Measurements from ENCODE around the gene IL4.

Gene IL4

DNA sequence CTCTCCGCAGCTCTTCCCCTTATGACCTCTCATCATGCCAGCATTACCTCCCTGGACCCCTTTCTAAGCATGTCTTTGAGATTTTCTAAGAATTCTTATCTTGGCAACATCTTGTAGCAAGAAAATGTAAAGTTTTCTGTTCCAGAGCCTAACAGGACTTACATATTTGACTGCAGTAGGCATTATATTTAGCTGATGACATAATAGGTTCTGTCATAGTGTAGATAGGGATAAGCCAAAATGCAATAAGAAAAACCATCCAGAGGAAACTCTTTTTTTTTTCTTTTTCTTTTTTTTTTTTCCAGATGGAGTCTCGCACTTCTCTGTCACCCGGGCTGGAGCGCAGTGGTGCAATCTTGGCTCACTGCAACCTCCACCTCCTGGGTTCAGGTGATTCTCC, 36.5 kb upstream of the IL4 start:
- no peak for DNase-seq (ENCODE audit: low read depth)
- TF ChIP-seq POLR2A (IDR thresholded peaks at IDR 0.05; ENCODE audit: extremely low read depth, insufficient read length) (no peak), MYC (IDR thresholded peaks at IDR 0.05; ENCODE audit: low read depth, low read length) (no peak)
- TF ChIP-seq, protein P1, sequence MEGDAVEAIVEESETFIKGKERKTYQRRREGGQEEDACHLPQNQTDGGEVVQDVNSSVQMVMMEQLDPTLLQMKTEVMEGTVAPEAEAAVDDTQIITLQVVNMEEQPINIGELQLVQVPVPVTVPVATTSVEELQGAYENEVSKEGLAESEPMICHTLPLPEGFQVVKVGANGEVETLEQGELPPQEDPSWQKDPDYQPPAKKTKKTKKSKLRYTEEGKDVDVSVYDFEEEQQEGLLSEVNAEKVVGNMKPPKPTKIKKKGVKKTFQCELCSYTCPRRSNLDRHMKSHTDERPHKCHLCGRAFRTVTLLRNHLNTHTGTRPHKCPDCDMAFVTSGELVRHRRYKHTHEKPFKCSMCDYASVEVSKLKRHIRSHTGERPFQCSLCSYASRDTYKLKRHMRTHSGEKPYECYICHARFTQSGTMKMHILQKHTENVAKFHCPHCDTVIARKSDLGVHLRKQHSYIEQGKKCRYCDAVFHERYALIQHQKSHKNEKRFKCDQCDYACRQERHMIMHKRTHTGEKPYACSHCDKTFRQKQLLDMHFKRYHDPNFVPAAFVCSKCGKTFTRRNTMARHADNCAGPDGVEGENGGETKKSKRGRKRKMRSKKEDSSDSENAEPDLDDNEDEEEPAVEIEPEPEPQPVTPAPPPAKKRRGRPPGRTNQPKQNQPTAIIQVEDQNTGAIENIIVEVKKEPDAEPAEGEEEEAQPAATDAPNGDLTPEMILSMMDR (IDR thresholded peaks at IDR 0.05; ENCODE audit: low read depth, low read length): no peak
- TF ChIP-seq, protein P2, sequence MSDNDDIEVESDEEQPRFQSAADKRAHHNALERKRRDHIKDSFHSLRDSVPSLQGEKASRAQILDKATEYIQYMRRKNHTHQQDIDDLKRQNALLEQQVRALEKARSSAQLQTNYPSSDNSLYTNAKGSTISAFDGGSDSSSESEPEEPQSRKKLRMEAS (IDR thresholded peaks at IDR 0.05; ENCODE audit: low read depth, low read length): no peak
- H3K4me3 ChIP-seq (ENCODE audit: low read depth, low read length): no peak overlapping the region

DNA sequence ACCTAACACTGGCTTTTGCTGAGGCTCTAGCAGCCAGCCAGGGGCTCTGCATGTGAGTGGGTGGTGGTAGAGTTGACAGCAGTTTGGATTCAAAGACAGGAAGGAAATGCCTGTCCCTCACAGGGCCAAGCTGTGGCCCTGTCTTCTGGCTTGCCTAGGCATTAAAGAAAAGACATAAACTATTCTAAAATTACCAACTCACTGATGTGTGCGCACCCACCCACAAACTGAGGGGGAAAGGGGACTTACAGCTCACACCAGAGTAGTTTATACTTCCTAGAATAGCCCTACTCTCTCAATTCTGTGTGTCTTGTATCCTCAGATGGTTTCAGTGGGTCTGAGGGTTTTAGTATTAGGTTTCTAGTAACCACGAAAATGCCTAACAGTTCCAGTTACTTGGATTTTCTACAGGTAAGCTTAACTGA, 34.1 kb upstream of the IL4 start:
- no peak overlapping the region for H3K4me3 ChIP-seq (ENCODE audit: low read depth, low read length)
- no peak for DNase-seq (ENCODE audit: low read depth)
- TF ChIP-seq POLR2A (IDR thresholded peaks at IDR 0.05; ENCODE audit: extremely low read depth, insufficient read length): no peak
- TF ChIP-seq, protein P1 (IDR thresholded peaks at IDR 0.05; ENCODE audit: low read depth, low read length): no peak
- TF ChIP-seq, protein P2 (IDR thresholded peaks at IDR 0.05; ENCODE audit: low read depth, low read length): no peak
- no peak for TF ChIP-seq MYC (IDR thresholded peaks at IDR 0.05; ENCODE audit: low read depth, low read length)

DNA sequence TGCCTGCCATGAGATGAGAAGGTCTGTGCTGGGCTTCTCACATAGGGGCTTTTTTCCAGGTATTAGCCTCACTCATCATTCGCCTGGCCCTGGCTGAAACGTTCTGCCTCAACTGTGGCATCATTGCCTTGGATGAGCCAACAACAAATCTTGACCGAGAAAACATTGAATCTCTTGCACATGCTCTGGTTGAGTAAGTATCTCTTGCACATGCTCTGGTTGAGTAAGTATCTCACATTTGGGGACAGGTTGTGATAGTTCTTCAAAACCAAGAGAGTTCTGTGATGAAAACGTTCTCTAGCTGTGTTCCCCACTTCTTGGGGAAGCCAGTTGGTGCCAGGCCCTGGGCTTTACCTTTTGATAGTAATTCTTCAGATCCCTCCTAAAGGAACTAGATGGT, 33.2 kb upstream of the IL4 start:
- H3K4me3 ChIP-seq (ENCODE audit: low read depth, low read length): no peak overlapping the region
- no peak for DNase-seq (ENCODE audit: low read depth)
- TF ChIP-seq, protein P1 (IDR thresholded peaks at IDR 0.05; ENCODE audit: low read depth, low read length): no peak
- TF ChIP-seq MYC (IDR thresholded peaks at IDR 0.05; ENCODE audit: low read depth, low read length): no peak
- TF ChIP-seq, protein P2 (IDR thresholded peaks at IDR 0.05; ENCODE audit: low read depth, low read length): no peak

DNA sequence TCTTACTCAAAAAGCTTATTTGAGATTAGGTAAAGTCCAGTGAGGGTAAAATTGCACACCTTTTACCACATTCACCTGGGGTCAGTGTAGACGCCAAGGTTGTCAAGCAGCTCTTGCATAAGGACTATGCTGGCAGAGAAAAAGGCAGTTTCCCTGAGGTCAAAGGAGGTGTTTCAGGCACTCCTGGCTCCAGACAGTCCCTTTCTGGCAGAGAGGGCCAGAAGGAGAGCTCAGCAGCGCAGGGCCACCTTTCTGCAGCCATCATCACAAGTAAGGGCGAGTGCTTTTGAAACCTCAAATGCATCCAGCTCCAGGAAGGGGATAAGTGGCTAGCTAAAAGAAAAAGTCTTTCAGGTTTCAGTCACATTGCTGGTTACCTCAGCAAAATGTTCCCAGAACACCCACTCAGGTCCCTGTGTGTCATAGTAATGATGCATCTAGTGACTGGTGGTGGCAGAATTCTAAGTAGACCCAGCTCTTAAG, 32.5 kb upstream of the IL4 start:
- TF ChIP-seq, protein P1 (IDR thresholded peaks at IDR 0.05; ENCODE audit: low read depth, low read length): no peak
- TF ChIP-seq MYC (IDR thresholded peaks at IDR 0.05; ENCODE audit: low read depth, low read length) (no peak), POLR2A (IDR thresholded peaks at IDR 0.05; ENCODE audit: extremely low read depth, insufficient read length) (no peak)
- TF ChIP-seq, protein P2 (IDR thresholded peaks at IDR 0.05; ENCODE audit: low read depth, low read length): no peak
- no peak overlapping the region for H3K4me3 ChIP-seq (ENCODE audit: low read depth, low read length)
- no peak for DNase-seq (ENCODE audit: low read depth)

DNA sequence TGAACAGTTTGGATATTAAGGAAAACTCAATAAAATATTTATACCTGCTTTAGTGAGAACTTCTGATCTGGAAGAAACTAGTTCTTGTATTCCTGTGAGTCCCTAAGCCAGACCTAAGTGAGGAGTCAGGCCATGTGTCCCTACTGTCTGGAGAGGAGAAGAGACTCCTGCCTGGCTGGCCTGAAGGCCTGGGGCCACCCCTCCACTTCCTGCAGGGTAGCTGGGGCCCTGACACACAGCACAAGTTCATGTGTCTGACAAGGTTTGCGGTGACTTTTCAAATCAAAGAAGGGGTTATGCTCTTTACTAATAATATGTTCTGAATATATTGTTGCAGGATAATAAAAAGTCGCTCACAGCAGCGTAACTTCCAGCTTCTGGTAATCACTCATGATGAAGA, 31.9 kb upstream of the IL4 start:
- H3K4me3 ChIP-seq (ENCODE audit: low read depth, low read length): no peak overlapping the region
- DNase-seq (ENCODE audit: low read depth): no peak
- TF ChIP-seq POLR2A (IDR thresholded peaks at IDR 0.05; ENCODE audit: extremely low read depth, insufficient read length): no peak
- TF ChIP-seq, protein P2 (IDR thresholded peaks at IDR 0.05; ENCODE audit: low read depth, low read length): no peak
- TF ChIP-seq MYC (IDR thresholded peaks at IDR 0.05; ENCODE audit: low read depth, low read length): no peak
- TF ChIP-seq, protein P1 (IDR thresholded peaks at IDR 0.05; ENCODE audit: low read depth, low read length): no peak

DNA sequence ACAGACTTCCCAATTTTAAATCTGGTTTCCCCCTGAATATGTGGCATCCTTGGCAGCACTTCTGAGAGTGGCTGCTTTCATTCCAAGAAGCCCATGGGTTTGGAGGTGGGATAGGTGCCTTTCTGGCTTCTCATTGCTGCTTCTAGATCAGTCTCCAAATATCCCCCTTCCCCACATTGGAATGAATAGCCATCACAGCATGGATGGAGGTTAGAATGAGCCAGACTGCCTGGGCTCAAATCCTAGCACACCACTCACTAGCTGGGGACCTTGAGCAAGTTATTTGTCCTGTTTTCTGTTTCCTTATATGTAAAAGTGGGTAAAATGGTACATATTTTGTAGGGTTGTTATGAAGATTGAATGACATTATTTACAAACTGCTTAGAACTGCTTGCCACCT, 29.6 kb upstream of the IL4 start:
- H3K4me3 ChIP-seq (ENCODE audit: low read depth, low read length): no peak overlapping the region
- TF ChIP-seq MYC (IDR thresholded peaks at IDR 0.05; ENCODE audit: low read depth, low read length) (no peak), POLR2A (IDR thresholded peaks at IDR 0.05; ENCODE audit: extremely low read depth, insufficient read length) (no peak)
- TF ChIP-seq, protein P2 (IDR thresholded peaks at IDR 0.05; ENCODE audit: low read depth, low read length): no peak
- TF ChIP-seq, protein P1 (IDR thresholded peaks at IDR 0.05; ENCODE audit: low read depth, low read length): no peak
- no peak for DNase-seq (ENCODE audit: low read depth)
